Activated CD8-positive, alpha-beta T cell treated with anti-CD3 and anti-CD28 coated beads for 36 hours (primary cell): ENCODE results near the gene NCOA1. TPM values are rescaled to one million over a fixed set of nuclear protein-coding genes. Genes with fewer than 3 reads are reported as not detected.

Experiments used
- ATAC-seq: fragments of 200-7000 bp; cut with Tn5 transposase; one replicate; pipeline ENCODE4 v1.10.0; 2021; ENCODE audit warnings: mild to moderate bottlenecking, moderate library complexity
- CTCF ChIA-PET: fragments of 350-600 bp; sonication (Branson Sonifier 250); formaldehyde crosslinking; loops from one replicate; lab custom pipeline; 2021; ENCODE audit warnings: antibody characterized with exemption; lab: Charles Lee
- POLR2A ChIA-PET: fragments of 350-600 bp; sonication (Branson Sonifier 250); formaldehyde crosslinking; loops from one replicate; lab custom pipeline; 2021; ENCODE audit warnings: antibody characterized with exemption; lab: Charles Lee
- DNase-seq: peaks from one replicate; pipeline ENCODE4 v3.0.0-alpha.2; 2020
- H3K27ac Mint-ChIP-seq: one replicate; pipeline ENCODE4 v1.8.0; 2021; ENCODE audit warnings: mild to moderate bottlenecking, mixed read lengths
- H3K27me3 Mint-ChIP-seq: one replicate; pipeline ENCODE4 v1.8.0; 2021; ENCODE audit warnings: mixed read lengths
- H3K36me3 Mint-ChIP-seq: one replicate; pipeline ENCODE4 v1.8.0; 2021; ENCODE audit warnings: low read depth, mixed read lengths
- H3K4me1 Mint-ChIP-seq: one replicate; pipeline ENCODE4 v1.8.0; 2021; ENCODE audit warnings: low read depth, mixed read lengths
- H3K4me3 Mint-ChIP-seq: one replicate; pipeline ENCODE4 v1.8.0; 2021; ENCODE audit warnings: mild to moderate bottlenecking, moderate library complexity, mixed read lengths
- H3K9me3 Mint-ChIP-seq: one replicate; pipeline ENCODE4 v1.8.0; 2021; ENCODE audit warnings: mixed read lengths
- CTCF ChIP-seq: fragments of 200-600 bp; IDR thresholded peaks from one replicate; pipeline ENCODE4 v1.8.0; 2022; ENCODE audit warnings: antibody characterized with exemption, mild to moderate bottlenecking
- intact Hi-C: fragments of 100-400 bp; cut with micrococcal nuclease; formaldehyde crosslinking; loops from one replicate; pipeline ENCODE4 v1.10.0; 2022
- total RNA-seq, 2 experiments: library from RNA; stranded (reverse); gene quantifications; one replicate each; pipeline ENCODE4 v1.2.3, GENCODE V29; 2021

The NCOA1 gene
- total RNA-seq, 2 experiments from 2014 or later = 16.8 to 17.1 TPM

- Mint-ChIP-seq H3K4me1 (peaks cover 8% of the 10 kb centered on the region), H3K27me3 (peaks cover 2% of the 10 kb centered on the region), H3K27ac (no peak overlapping the region), H3K9me3 (peaks cover 4% of the 10 kb centered on the region), H3K36me3 (no peaks in the 10 kb centered on the region), H3K4me3 (no peak overlapping the region)
- ChIA-PET POLR2A (interaction anchor here (0.6 kb wide), 1 partner anchor 370 kb away, joined by 3 read pairs; no protein-coding TSS in a partner anchor), CTCF (interaction anchor here (1.1 kb wide), 1 partner anchor 42 kb away, joined by 3 read pairs; no protein-coding TSS in a partner anchor)
- TF ChIP-seq CTCF = no peak
- intact Hi-C loops = no loop called here
- DNase-seq = no peak
- ATAC-seq = no peak
Observed at GRCh38 chr2:24452502-24452885, 38.6 kb upstream of the NCOA1 start.

- Mint-ChIP-seq H3K4me1 (peaks cover 8% of the 10 kb centered on the region), H3K27ac (no peak overlapping the region), H3K9me3 (peaks cover 4% of the 10 kb centered on the region), H3K27me3 (peaks cover under 1% of the 10 kb centered on the region), H3K36me3 (no peaks in the 10 kb centered on the region), H3K4me3 (no peak overlapping the region)
- ATAC-seq = peak; percentile 13
- ChIA-PET CTCF (interaction anchor here (1.0 to 1.5 kb wide), 3 partner anchors 19 to 43 kb away, joined by 3 to 4 read pairs (median 3); no protein-coding TSS in a partner anchor), POLR2A (no interaction called here)
- intact Hi-C loops = no loop called here
- no peak for DNase-seq
- TF ChIP-seq CTCF = no peak
Observed at GRCh38 chr2:24453379-24454073, 37.5 kb upstream of the NCOA1 start.

GRCh38 chr2:24454294-24454693 is 36.8 kb upstream of the NCOA1 start:
- ChIA-PET POLR2A (no interaction called here), CTCF (interaction anchor here (1.0 to 1.5 kb wide), 2 partner anchors 18 to 44 kb away, joined by 3 to 4 read pairs; no protein-coding TSS in a partner anchor)
- TF ChIP-seq CTCF = no peak
- ATAC-seq (no peak), DNase-seq (no peak)
- Mint-ChIP-seq H3K36me3 (no peaks in the 10 kb centered on the region), H3K4me1 (peaks cover 8% of the 10 kb centered on the region), H3K27me3 (no peaks in the 10 kb centered on the region), H3K4me3 (no peak overlapping the region), H3K27ac (no peak overlapping the region), H3K9me3 (peaks cover 4% of the 10 kb centered on the region)
- intact Hi-C loops = no loop called here

GRCh38 chr2:24456599-24457556 is 34.2 kb upstream of the NCOA1 start:
- Mint-ChIP-seq H3K27ac (no peak overlapping the region), H3K4me3 (no peak overlapping the region), H3K36me3 (no peaks in the 10 kb centered on the region), H3K4me1 (peaks cover 8% of the 10 kb centered on the region), H3K27me3 (no peaks in the 10 kb centered on the region), H3K9me3 (no peaks in the 10 kb centered on the region)
- ChIA-PET POLR2A (no interaction called here), CTCF (interaction anchor here (0.6 to 1.4 kb wide), 4 partner anchors 10 to 230 kb away, joined by 3 to 7 read pairs (median 3); no protein-coding TSS in a partner anchor)
- intact Hi-C loops = no loop called here
- TF ChIP-seq CTCF = no peak
- peak; percentile 31 for DNase-seq
- ATAC-seq = peak; percentile 86
